ENCODE results near the gene TTPAL. TPM values are rescaled to one million over a fixed set of nuclear protein-coding genes. Genes with fewer than 3 reads are reported as not detected.

The TTPAL gene
- total RNA-seq, 1 experiment from 2014 or later: 10.3 TPM

- Mint-ChIP-seq H3K9me3 (no peaks in the 10 kb centered on the region), H3K36me3 (no peaks in the 10 kb centered on the region), H3K27me3 (ENCODE audit: low read depth) (no peaks in the 10 kb centered on the region), H3K4me1 (no peaks in the 10 kb centered on the region), H3K27ac (no peak overlapping the region), H3K4me3 (no peak overlapping the region)
- ChIA-PET POLR2A (no interaction called here), CTCF (interaction anchor here (0.6 to 1.1 kb wide), 2 partner anchors 38 to 94 kb away, joined by 3 to 7 read pairs; no protein-coding TSS in a partner anchor)
- DNase-seq (ENCODE audit: low spot score) (no peak), ATAC-seq (no peak)
- no peak for TF ChIP-seq HMGXB4 (CRISPR knock-in tag; IDR thresholded peaks at IDR 0.05)
- no peak for TF ChIP-seq KAT7 (CRISPR knock-in tag; IDR thresholded peaks at IDR 0.05; ENCODE audit: borderline replicate concordance)
- no peak for TF ChIP-seq RORB (CRISPR knock-in tag; IDR thresholded peaks at IDR 0.05)
These were observed 49.8 kb upstream of the TTPAL start for GRCh38 chr20:44425923-44426322.

DNA sequence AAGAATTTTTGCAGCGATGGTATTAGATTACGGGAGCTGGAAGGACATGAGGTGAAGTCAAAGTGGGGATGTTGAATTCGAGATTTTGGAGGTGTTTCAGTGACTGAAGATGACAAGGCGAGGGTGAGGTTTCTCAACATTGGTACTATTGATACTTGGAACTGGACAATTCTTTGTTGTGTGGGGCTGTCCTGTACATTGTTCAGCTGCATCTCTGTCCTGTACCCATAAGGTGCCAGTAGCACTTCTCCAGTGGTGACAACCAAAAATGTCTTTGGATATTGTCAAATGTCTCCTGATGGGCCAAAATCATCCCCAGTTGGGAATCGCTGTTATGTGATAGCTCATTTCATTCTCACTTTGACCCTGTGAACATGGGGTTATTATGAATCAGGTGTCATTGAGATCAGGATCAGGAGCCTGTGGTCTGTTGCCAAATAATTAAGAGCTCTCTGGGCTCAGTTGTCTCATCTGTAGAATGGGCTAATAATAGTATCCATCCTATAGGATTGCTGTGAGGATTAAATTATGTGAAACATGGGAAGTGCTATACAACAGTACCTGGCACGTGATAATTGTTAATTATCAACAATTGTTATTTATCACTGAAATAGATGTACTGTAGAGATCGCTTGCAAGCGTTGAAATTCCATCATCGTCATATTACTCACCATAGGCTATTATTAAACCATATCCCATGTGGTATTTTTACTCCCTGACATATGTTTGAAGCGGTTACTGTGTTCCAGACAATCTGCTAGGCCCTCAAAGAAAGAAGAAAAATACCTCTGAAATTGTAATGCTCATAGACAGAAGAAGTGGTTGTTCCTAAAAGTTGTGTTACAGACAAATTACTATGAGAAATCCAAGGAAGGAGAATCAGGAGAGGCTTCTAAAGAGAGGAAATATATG, 48.5 kb upstream of the TTPAL start:
- ATAC-seq (no peak), DNase-seq (ENCODE audit: low spot score) (no peak)
- no peaks in the 10 kb centered on the region for H3K9me3 Mint-ChIP-seq
- no peaks in the 10 kb centered on the region for H3K4me1 Mint-ChIP-seq
- no peaks in the 10 kb centered on the region for H3K27me3 Mint-ChIP-seq (ENCODE audit: low read depth)
- ChIA-PET CTCF (interaction anchor here (1.1 kb wide), 1 partner anchor 39 kb away, joined by 3 read pairs; no protein-coding TSS in a partner anchor), POLR2A (no interaction called here)
- H3K27ac Mint-ChIP-seq: no peak overlapping the region
- H3K4me3 Mint-ChIP-seq: no peak overlapping the region
- no peaks in the 10 kb centered on the region for H3K36me3 Mint-ChIP-seq
- TF ChIP-seq MXD4 (CRISPR knock-in tag; IDR thresholded peaks at IDR 0.05; ENCODE audit: borderline replicate concordance) (no peak), ELF4 (CRISPR knock-in tag; IDR thresholded peaks at IDR 0.05; ENCODE audit: low read depth) (no peak), TEAD1 (CRISPR knock-in tag; IDR thresholded peaks at IDR 0.05) (no peak), USF2 (CRISPR knock-in tag; IDR thresholded peaks at IDR 0.05) (no peak), MAX (CRISPR knock-in tag; IDR thresholded peaks at IDR 0.05) (no peak), SOX15 (CRISPR knock-in tag; IDR thresholded peaks at IDR 0.05) (no peak), GTF2I (CRISPR knock-in tag; conservative IDR thresholded peaks at IDR 0.05) (no peak), RORB (CRISPR knock-in tag; IDR thresholded peaks at IDR 0.05) (no peak), FOXK1 (CRISPR knock-in tag; IDR thresholded peaks at IDR 0.05) (no peak), STAT6 (CRISPR knock-in tag; conservative IDR thresholded peaks at IDR 0.05; ENCODE audit: low read depth) (no peak), NR2C2 (CRISPR knock-in tag; IDR thresholded peaks at IDR 0.05) (no peak), FOXP1 (CRISPR knock-in tag; IDR thresholded peaks at IDR 0.05; ENCODE audit: borderline replicate concordance) (no peak)
- TF ChIP-seq, protein P1, sequence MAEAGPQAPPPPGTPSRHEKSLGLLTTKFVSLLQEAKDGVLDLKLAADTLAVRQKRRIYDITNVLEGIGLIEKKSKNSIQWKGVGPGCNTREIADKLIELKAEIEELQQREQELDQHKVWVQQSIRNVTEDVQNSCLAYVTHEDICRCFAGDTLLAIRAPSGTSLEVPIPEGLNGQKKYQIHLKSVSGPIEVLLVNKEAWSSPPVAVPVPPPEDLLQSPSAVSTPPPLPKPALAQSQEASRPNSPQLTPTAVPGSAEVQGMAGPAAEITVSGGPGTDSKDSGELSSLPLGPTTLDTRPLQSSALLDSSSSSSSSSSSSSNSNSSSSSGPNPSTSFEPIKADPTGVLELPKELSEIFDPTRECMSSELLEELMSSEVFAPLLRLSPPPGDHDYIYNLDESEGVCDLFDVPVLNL (CRISPR knock-in tag; IDR thresholded peaks at IDR 0.05; ENCODE audit: borderline replicate concordance, low read depth): no peak
- TF ChIP-seq, protein P2, sequence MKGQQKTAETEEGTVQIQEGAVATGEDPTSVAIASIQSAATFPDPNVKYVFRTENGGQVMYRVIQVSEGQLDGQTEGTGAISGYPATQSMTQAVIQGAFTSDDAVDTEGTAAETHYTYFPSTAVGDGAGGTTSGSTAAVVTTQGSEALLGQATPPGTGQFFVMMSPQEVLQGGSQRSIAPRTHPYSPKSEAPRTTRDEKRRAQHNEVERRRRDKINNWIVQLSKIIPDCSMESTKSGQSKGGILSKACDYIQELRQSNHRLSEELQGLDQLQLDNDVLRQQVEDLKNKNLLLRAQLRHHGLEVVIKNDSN (CRISPR knock-in tag; IDR thresholded peaks at IDR 0.05): no peak
- TF ChIP-seq, protein P3, sequence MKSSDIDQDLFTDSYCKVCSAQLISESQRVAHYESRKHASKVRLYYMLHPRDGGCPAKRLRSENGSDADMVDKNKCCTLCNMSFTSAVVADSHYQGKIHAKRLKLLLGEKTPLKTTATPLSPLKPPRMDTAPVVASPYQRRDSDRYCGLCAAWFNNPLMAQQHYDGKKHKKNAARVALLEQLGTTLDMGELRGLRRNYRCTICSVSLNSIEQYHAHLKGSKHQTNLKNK (CRISPR knock-in tag; IDR thresholded peaks at IDR 0.05): no peak
